CD4-positive, alpha-beta memory T cell (primary cell): ENCODE measurements around the gene SH3D19. TPM values are rescaled to one million over a fixed set of nuclear protein-coding genes. Genes with fewer than 3 reads are reported as not detected.

Experiments
- CTCF ChIA-PET: fragments of 350-600 bp; sonication (Branson Sonifier 250); formaldehyde crosslinking; loops from one replicate; lab custom pipeline; 2021; ENCODE audit warnings: inconsistent platforms; ENCODE audit not compliant: partially characterized antibody; lab: Charles Lee
- POLR2A ChIA-PET: fragments of 350-600 bp; sonication (Branson Sonifier 250); formaldehyde crosslinking; loops from one replicate; lab custom pipeline; 2021; ENCODE audit not compliant: partially characterized antibody; lab: Charles Lee
- DNase-seq, 5 donors: peaks; one replicate each; pipeline versions ENCODE4 v3.0.0 to v3.0.0-alpha.2; 2020 to 2022; ENCODE audit warnings: mixed read lengths in 1 of 5
- H3K27ac ChIP-seq: one replicate; pipeline ENCODE4 v1.7.0; 2013; ENCODE audit warnings: low read depth, low read length
- H3K27me3 ChIP-seq: 2 replicates; pipeline ENCODE4 v1.7.0; 2013; ENCODE audit warnings: mild to moderate bottlenecking, low read length, moderate library complexity; ENCODE audit not compliant: insufficient read depth
- H3K36me3 ChIP-seq: 2 replicates; pipeline ENCODE4 v1.7.0; 2013; ENCODE audit warnings: mild to moderate bottlenecking, low read length, moderate library complexity; ENCODE audit not compliant: insufficient read depth
- H3K4me1 ChIP-seq: 2 replicates; pipeline ENCODE4 v1.7.0; 2013; ENCODE audit warnings: mild to moderate bottlenecking, low read length, moderate library complexity; ENCODE audit not compliant: insufficient read depth
- H3K4me3 ChIP-seq, 2 donors: one replicate each; pipeline ENCODE4 v1.7.0; 2013; ENCODE audit warnings: low read length in 2 of 2, mild to moderate bottlenecking in 1 of 2
- H3K9me3 ChIP-seq, 2 donors: one replicate each; pipeline ENCODE4 v1.7.0; 2013; ENCODE audit warnings: low read length in 2 of 2, control low read depth in 1 of 2; ENCODE audit not compliant: control insufficient read depth in 1 of 2
- H3K27ac Mint-ChIP-seq, 7 donors: one replicate each; pipeline ENCODE4 v1.8.0; 2020 to 2021; ENCODE audit warnings: mixed read lengths in 7 of 7, mild to moderate bottlenecking in 6 of 7, inconsistent platforms in 3 of 7, moderate library complexity in 3 of 7
- H3K27me3 Mint-ChIP-seq, 2 donors: one replicate each; pipeline ENCODE4 v1.8.0; 2020 to 2021; ENCODE audit warnings: mixed read lengths in 2 of 2
- H3K36me3 Mint-ChIP-seq, 2 donors: one replicate each; pipeline ENCODE4 v1.8.0; 2020 to 2021; ENCODE audit warnings: mixed read lengths in 2 of 2, inconsistent platforms in 1 of 2, mild to moderate bottlenecking in 1 of 2
- H3K4me1 Mint-ChIP-seq, 4 donors: one replicate each; pipeline ENCODE4 v1.8.0; 2020 to 2021; ENCODE audit warnings: mixed read lengths in 4 of 4, mild to moderate bottlenecking in 1 of 4
- H3K4me3 Mint-ChIP-seq, 8 donors: one replicate each; pipeline ENCODE4 v1.8.0; 2020 to 2021; ENCODE audit warnings: mixed read lengths in 8 of 8, mild to moderate bottlenecking in 7 of 8, moderate library complexity in 6 of 8, inconsistent platforms in 3 of 8
- H3K9me3 Mint-ChIP-seq, 8 donors: one replicate each; pipeline ENCODE4 v1.8.0; 2020 to 2021; ENCODE audit warnings: mixed read lengths in 8 of 8, mild to moderate bottlenecking in 5 of 8, inconsistent platforms in 3 of 8, moderate library complexity in 1 of 8
- intact Hi-C: fragments of 100-400 bp; cut with micrococcal nuclease; formaldehyde crosslinking; loops from one replicate; pipeline ENCODE4 v1.15.1; 2023
- polyA plus RNA-seq, 2 donors: library from polyadenylated mRNA; unstranded; fragments of 300-500 nt; fragmentation: Illumina TruSeq; gene quantifications; one replicate each; pipeline ENCODE4 v1.2.3, GENCODE V29; 2021
- total RNA-seq, 2 experiments: library from RNA; stranded (reverse); gene quantifications; one replicate each; pipeline ENCODE4 v1.2.3, GENCODE V29; 2021

SH3D19 gene
- total and polyA plus RNA-seq, 4 experiments from 2014 or later: 0.11 to 1.4 (median 0.79) TPM

DNA sequence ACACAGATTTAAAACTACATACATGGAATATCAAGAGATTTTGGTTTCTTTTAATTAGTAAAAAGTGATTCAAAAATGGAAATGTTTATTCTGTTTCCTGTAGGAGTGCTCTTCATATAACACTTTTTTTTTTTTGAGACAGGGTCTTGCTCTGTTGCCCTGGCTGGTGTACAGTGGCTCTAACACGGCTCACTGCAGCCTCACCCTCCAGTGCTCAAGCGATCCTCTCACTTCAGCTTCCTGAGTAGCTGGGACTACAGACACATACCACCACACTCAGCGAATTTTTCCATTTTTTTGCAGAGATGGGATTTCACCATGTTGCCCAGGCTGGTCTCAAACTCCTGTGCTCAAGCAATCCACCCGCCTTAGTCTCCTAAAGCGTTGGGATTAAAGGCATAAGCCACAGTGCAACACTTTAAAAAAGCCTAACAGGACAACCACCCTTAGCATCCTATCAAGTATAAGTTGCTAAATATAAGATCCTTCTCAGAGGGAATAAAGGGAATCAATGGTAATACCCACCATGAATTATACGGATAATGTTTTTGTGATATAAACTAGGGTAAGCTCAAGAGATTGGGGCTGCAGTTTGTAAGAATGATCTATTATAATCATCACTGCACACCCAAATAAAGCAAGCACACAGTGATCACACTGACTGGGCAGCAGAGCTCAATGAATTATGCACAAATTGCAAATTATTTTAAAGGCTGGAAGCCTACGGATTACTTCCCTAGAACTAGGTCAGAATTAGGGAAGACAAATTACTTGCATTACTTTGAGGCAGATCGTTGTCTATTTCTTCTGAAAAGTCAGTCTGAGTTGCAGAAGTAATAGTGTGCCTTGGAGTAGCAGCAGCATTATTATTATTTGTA is 149.4 kb downstream of the SH3D19 start:
- ChIA-PET POLR2A (no interaction called here), CTCF (no interaction called here)
- H3K27ac ChIP-seq: no peak overlapping the region
- no peaks in the 10 kb centered on the region for H3K4me1 ChIP-seq
- Mint-ChIP-seq H3K36me3 (no peaks in the 10 kb centered on the region), H3K27me3 (peaks cover 2 to 6% of the 10 kb centered on the region in 2 donors), H3K27ac (no peak overlapping the region), H3K4me3 (no peak overlapping the region), H3K9me3 (peaks cover 0 to 2% (median 0%) of the 10 kb centered on the region in 8 donors), H3K4me1 (no peaks in the 10 kb centered on the region)
- no peaks in the 10 kb centered on the region for H3K27me3 ChIP-seq
- intact Hi-C loops: no loop called here
- H3K4me3 ChIP-seq: no peak overlapping the region
- no peaks in the 10 kb centered on the region for H3K36me3 ChIP-seq
- no peaks in the 10 kb centered on the region for H3K9me3 ChIP-seq
- DNase-seq: no peak

DNA sequence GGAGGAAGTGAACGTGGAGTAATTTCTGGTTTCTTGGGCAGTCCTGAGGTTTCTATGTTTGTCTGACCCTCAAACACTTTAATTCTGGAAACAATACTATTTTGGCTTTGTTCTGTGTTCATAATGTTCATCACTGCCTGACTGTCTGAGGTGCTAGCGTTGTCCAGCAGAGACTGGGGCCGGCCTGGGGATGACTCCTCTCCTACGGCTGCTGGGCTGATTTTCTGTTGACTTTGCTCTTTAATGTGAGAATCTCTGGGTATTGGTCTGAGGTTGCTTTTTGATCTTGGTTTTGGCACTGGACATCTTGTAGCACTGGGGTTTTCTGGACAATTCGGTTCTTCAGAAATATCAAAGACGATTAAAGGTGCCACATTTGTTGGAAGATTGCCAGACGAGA is 150.2 kb downstream of the SH3D19 start:
- CTCF ChIA-PET: no interaction called here
- intact Hi-C loops: no loop called here
- no peak for DNase-seq
- H3K36me3 ChIP-seq: no peaks in the 10 kb centered on the region
- no peak overlapping the region for H3K4me3 ChIP-seq
- Mint-ChIP-seq H3K27ac (no peak overlapping the region), H3K27me3 (peaks cover 2 to 10% of the 10 kb centered on the region in 2 donors), H3K9me3 (peaks cover 0 to 2% (median 0%) of the 10 kb centered on the region in 8 donors), H3K36me3 (no peaks in the 10 kb centered on the region), H3K4me1 (no peaks in the 10 kb centered on the region), H3K4me3 (no peak overlapping the region)
- no peaks in the 10 kb centered on the region for H3K4me1 ChIP-seq
- H3K9me3 ChIP-seq: no peaks in the 10 kb centered on the region
- no peaks in the 10 kb centered on the region for H3K27me3 ChIP-seq
- POLR2A ChIA-PET: no interaction called here
- no peak overlapping the region for H3K27ac ChIP-seq

DNA sequence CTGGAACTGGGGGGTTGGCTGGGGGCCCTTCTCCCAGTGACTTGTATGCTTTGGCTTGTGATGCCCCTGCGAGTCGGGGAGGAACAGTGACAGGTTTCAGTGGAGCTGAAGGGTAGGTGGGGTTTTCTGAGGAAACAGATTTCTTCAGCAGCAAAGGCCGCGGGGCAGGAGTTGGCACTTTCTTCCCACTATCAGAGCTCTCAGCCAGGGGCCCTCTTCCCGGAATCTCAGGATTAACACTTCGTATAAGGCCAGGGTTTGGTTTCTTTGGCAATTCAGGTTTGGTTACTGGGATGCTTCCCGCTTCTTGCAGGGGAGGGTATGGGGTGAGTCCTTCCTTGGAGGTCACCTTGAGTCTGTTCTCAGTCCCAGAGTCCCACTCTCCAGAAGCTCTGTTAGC is 150.6 kb downstream of the SH3D19 start:
- Histone ChIP-seq H3K36me3 (no peaks in the 10 kb centered on the region), H3K9me3 (no peaks in the 10 kb centered on the region), H3K27me3 (no peaks in the 10 kb centered on the region), H3K4me3 (no peak overlapping the region), H3K4me1 (no peaks in the 10 kb centered on the region), H3K27ac (no peak overlapping the region)
- no peak overlapping the region for H3K4me3 Mint-ChIP-seq
- H3K27ac Mint-ChIP-seq: no peak overlapping the region
- no peak for DNase-seq
- peaks cover 0 to 2% (median 0%) of the 10 kb centered on the region in 8 donors for H3K9me3 Mint-ChIP-seq
- no peaks in the 10 kb centered on the region for H3K36me3 Mint-ChIP-seq
- peaks cover 4 to 11% of the 10 kb centered on the region in 2 donors for H3K27me3 Mint-ChIP-seq
- no peaks in the 10 kb centered on the region for H3K4me1 Mint-ChIP-seq
- CTCF ChIA-PET: no interaction called here
- POLR2A ChIA-PET: no interaction called here
- intact Hi-C loops: no loop called here

DNA sequence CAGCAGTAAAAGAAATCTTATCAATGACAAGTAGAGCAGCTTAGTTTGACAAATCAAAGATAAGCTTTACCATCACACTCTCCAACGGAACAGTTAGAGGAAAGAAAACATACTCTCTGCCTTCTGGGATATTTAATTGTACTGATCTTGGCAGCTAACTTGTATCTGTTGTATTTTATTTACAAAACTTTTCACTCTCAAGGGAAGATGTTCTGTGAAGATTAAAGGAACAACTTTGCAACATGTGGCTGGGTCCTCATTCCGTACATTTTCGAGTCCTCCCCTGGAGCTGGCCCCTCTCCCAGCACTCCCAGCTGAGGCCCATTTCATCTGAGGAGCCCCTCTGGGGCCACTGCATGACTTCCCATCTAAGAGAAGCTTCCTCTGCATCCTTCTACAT is 151.5 kb downstream of the SH3D19 start:
- Mint-ChIP-seq H3K4me3 (no peak overlapping the region), H3K27me3 (peaks cover 8 to 11% of the 10 kb centered on the region in 2 donors), H3K27ac (no peak overlapping the region), H3K4me1 (no peaks in the 10 kb centered on the region), H3K36me3 (no peaks in the 10 kb centered on the region), H3K9me3 (peaks cover 0 to 2% (median 0%) of the 10 kb centered on the region in 8 donors)
- H3K9me3 ChIP-seq: no peaks in the 10 kb centered on the region
- no peaks in the 10 kb centered on the region for H3K36me3 ChIP-seq
- no peaks in the 10 kb centered on the region for H3K4me1 ChIP-seq
- intact Hi-C loops: no loop called here
- ChIA-PET CTCF (no interaction called here), POLR2A (no interaction called here)
- no peak overlapping the region for H3K4me3 ChIP-seq
- DNase-seq: no peak
- H3K27ac ChIP-seq: no peak overlapping the region
- no peaks in the 10 kb centered on the region for H3K27me3 ChIP-seq

DNA sequence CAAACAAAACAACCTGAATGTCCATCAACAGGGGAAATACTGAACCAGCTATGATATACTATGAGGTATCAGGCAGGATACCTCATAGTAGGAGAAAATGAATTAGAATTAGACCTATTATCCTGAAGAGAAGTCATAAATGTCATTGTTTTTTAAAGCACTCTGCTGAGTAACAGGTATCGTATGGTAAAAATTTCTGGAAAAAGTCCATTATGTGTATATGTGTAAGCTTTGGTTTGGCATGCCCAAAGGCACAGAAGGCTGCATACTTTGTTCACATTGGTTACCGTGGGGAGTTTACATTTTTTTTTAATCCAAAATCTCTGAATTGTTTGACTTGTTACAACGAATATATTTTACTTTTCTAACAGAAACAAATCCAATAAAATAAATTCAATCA is 155.5 kb downstream of the SH3D19 start:
- Histone ChIP-seq H3K4me3 (no peak overlapping the region), H3K4me1 (no peaks in the 10 kb centered on the region), H3K27ac (no peak overlapping the region), H3K27me3 (no peaks in the 10 kb centered on the region), H3K9me3 (no peaks in the 10 kb centered on the region), H3K36me3 (no peaks in the 10 kb centered on the region)
- no peaks in the 10 kb centered on the region for H3K4me1 Mint-ChIP-seq
- ChIA-PET POLR2A (no interaction called here), CTCF (no interaction called here)
- H3K27me3 Mint-ChIP-seq: peaks cover 17 to 21% of the 10 kb centered on the region in 2 donors
- no peaks in the 10 kb centered on the region for H3K36me3 Mint-ChIP-seq
- no peak overlapping the region for H3K4me3 Mint-ChIP-seq
- peaks cover 0 to 2% (median 0%) of the 10 kb centered on the region in 8 donors for H3K9me3 Mint-ChIP-seq
- no peak overlapping the region for H3K27ac Mint-ChIP-seq
- intact Hi-C loops: no loop called here
- DNase-seq: no peak

DNA sequence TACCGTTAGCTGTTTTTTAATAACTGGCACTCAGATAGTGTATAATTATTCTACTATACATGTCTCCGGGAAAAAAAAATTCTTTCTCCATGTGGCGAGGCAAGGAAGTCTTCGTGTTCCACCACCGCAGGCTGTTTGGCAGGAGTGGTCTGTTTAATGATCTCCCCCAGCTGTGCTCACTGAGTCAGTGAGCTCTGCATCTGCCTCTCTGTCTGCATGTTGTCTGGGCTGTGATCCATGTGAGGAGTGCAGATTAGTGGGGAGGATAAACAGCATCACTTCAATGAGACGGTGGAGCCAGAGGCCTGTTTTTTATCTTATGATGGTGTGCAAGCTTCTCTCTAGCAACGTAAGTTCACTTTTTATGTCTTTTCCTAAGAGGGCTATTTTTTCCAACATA is 156.2 kb downstream of the SH3D19 start:
- Histone ChIP-seq H3K4me3 (no peak overlapping the region), H3K4me1 (no peaks in the 10 kb centered on the region), H3K27me3 (no peaks in the 10 kb centered on the region), H3K9me3 (no peaks in the 10 kb centered on the region), H3K36me3 (no peaks in the 10 kb centered on the region), H3K27ac (no peak overlapping the region)
- Mint-ChIP-seq H3K27me3 (peaks cover 15 to 21% of the 10 kb centered on the region in 2 donors), H3K36me3 (no peaks in the 10 kb centered on the region), H3K4me1 (no peaks in the 10 kb centered on the region), H3K4me3 (no peak overlapping the region), H3K27ac (no peak overlapping the region), H3K9me3 (peaks cover 0 to 2% (median 0%) of the 10 kb centered on the region in 8 donors)
- no peak for DNase-seq
- ChIA-PET CTCF (no interaction called here), POLR2A (no interaction called here)
- intact Hi-C loops: no loop called here

DNA sequence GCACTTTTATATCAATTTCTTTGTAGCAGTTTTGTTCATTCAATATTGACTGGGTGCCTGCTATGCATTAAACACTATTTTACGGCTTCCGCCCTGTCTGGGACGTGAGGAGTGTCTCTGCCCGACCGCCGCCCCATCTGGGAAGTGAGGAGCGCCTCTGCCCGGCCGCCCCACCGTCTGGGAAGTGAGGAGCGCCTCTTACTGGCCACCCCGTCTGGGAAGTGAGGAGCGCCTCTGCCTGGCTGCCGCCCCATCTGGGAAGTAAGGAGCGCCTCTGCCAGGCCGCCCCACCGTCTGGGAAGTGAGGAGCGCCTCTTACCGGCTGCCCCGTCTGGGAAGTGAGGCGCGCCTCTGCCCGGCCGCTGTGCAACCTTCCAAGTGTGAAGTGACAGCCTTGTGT is 157.8 kb downstream of the SH3D19 start:
- CTCF ChIA-PET: no interaction called here
- intact Hi-C loops: no loop called here
- POLR2A ChIA-PET: no interaction called here
- no peak overlapping the region for H3K27ac ChIP-seq
- Mint-ChIP-seq H3K36me3 (no peaks in the 10 kb centered on the region), H3K27ac (no peak overlapping the region), H3K9me3 (peaks cover 0 to under 1% (median 0%) of the 10 kb centered on the region in 8 donors), H3K27me3 (peaks cover 14 to 18% of the 10 kb centered on the region in 2 donors), H3K4me1 (no peaks in the 10 kb centered on the region), H3K4me3 (no peak overlapping the region)
- H3K4me1 ChIP-seq: no peaks in the 10 kb centered on the region
- DNase-seq: no peak
- no peaks in the 10 kb centered on the region for H3K9me3 ChIP-seq
- H3K36me3 ChIP-seq: no peaks in the 10 kb centered on the region
- H3K4me3 ChIP-seq: no peak overlapping the region
- no peaks in the 10 kb centered on the region for H3K27me3 ChIP-seq
